Measurements from ENCODE around the gene HCRTR1. TPM values are rescaled to one million over a fixed set of nuclear protein-coding genes. Genes with fewer than 3 reads are reported as not detected.

HCRTR1 gene
- total RNA-seq = under 1 TPM in 1 of 2 donors, not detected in 1; 0.43 TPM

GRCh38 chr1:31617218-31617915 is at the start of gene HCRTR1:
HCRTR1 (plus strand) TSS chr1:31617689; CDS start chr1:31619193, 1,504 bp downstream.
- H3K36me3 ChIP-seq = no peaks in the 10 kb centered on the region
- no peak for DNase-seq (ENCODE audit: low spot score)
- H3K27ac ChIP-seq = peak within 1 kb of the TSS; percentile 13 to 35
- no peak for TF ChIP-seq CTCF (IDR thresholded peaks at IDR 0.05)
- peak within 1 kb of the TSS; percentile 57 to 65 for H3K4me3 ChIP-seq
- peaks cover 0 to 28% of the 10 kb centered on the region in 2 donors for H3K4me1 ChIP-seq
- H3K27me3 ChIP-seq = peaks cover 0 to 2% of the 10 kb centered on the region in 2 donors
- no peaks in the 10 kb centered on the region for H3K9me3 ChIP-seq

- DNase-seq (ENCODE audit: low spot score) = no peak
- Histone ChIP-seq H3K4me3 (no peak overlapping the region), H3K9me3 (no peaks in the 10 kb centered on the region), H3K27ac (peak overlapping the region; percentile 48 to 69), H3K27me3 (no peaks in the 10 kb centered on the region), H3K4me1 (peaks cover 0 to 31% of the 10 kb centered on the region in 2 donors), H3K36me3 (no peaks in the 10 kb centered on the region)
- no peak for TF ChIP-seq CTCF (IDR thresholded peaks at IDR 0.05)
These were observed 49.4 kb upstream of the HCRTR1 start for GRCh38 chr1:31567956-31568570.

GRCh38 chr1:31568895-31569595 is 48.4 kb upstream of the HCRTR1 start:
- Histone ChIP-seq H3K4me3 (no peak overlapping the region), H3K4me1 (peaks cover 0 to 40% of the 10 kb centered on the region in 2 donors), H3K27ac (peak overlapping the region; percentile 48 to 69), H3K36me3 (no peaks in the 10 kb centered on the region), H3K9me3 (no peaks in the 10 kb centered on the region), H3K27me3 (no peaks in the 10 kb centered on the region)
- DNase-seq (ENCODE audit: low spot score) = peak; percentile 68
- no peak for TF ChIP-seq CTCF (IDR thresholded peaks at IDR 0.05)

- H3K36me3 ChIP-seq = no peaks in the 10 kb centered on the region
- TF ChIP-seq CTCF (IDR thresholded peaks at IDR 0.05) = no peak
- no peaks in the 10 kb centered on the region for H3K27me3 ChIP-seq
- H3K27ac ChIP-seq = peak overlapping the region; percentile 48 to 69
- H3K4me1 ChIP-seq = peaks cover 0 to 41% of the 10 kb centered on the region in 2 donors
- no peak for DNase-seq (ENCODE audit: low spot score)
- H3K4me3 ChIP-seq = no peak overlapping the region
- no peaks in the 10 kb centered on the region for H3K9me3 ChIP-seq
These were observed 47.8 kb upstream of the HCRTR1 start for GRCh38 chr1:31569596-31570173.

- no peaks in the 10 kb centered on the region for H3K27me3 ChIP-seq
- H3K27ac ChIP-seq = no peak overlapping the region
- H3K4me3 ChIP-seq = no peak overlapping the region
- no peaks in the 10 kb centered on the region for H3K36me3 ChIP-seq
- no peak for TF ChIP-seq CTCF (IDR thresholded peaks at IDR 0.05)
- DNase-seq (ENCODE audit: low spot score) = peak; percentile 32
- no peaks in the 10 kb centered on the region for H3K9me3 ChIP-seq
- H3K4me1 ChIP-seq = peaks cover 0 to 46% of the 10 kb centered on the region in 2 donors
These were observed 47.3 kb upstream of the HCRTR1 start for GRCh38 chr1:31570228-31570627.
